Esophagus squamous epithelium (tissue), 4 donors: ENCODE data around the gene SNAI1.

Experiments used
- CTCF ChIP-seq, 6 experiments: fragments of 450-650 bp in 4 of 6; fragments of 200-600 bp in 2 of 6; sonication (generic) in 2 of 6; IDR thresholded peaks; one replicate each; pipeline ENCODE4 v1.5.1; 2016 to 2019; ENCODE audit warnings: antibody characterized with exemption in 6 of 6, mild to moderate bottlenecking in 4 of 6, moderate library complexity in 4 of 6
- POLR2A ChIP-seq, 4 donors: fragments of 450-650 bp; IDR thresholded peaks; one replicate each; pipeline ENCODE4 v1.6.1; 2017; ENCODE audit warnings: antibody characterized with exemption in 4 of 4, mild to moderate bottlenecking in 4 of 4, moderate library complexity in 3 of 4

GRCh38 chr20:49937027-49937929, 45.5 kb upstream of the SNAI1 start:
- no peak for TF ChIP-seq CTCF (IDR thresholded peaks at IDR 0.05)
- no peak for TF ChIP-seq POLR2A (IDR thresholded peaks at IDR 0.05)
